Measurements from ENCODE around the gene BRI3BP.

DNA sequence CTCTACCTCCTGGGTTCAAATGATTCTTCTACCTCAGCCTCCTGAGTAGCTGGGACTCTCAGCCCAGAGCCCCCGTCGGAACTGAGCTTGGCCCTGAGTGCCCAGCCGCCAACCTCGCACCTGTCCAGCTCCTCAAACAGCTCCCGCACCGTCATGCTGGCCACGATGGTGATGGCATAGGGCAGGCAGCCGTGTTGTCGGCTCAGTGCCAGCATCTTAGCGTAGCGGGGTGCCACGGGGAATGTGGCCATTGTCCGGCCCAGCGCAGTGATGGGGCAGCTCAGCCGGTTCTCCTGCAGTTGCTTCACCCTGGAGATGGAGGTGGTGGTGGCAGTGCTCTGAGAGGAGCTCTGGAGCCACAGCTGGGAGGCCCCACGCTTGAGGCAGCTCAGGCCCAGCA lies 36.9 kb upstream of the BRI3BP start:
- TF ChIP-seq, protein P1, sequence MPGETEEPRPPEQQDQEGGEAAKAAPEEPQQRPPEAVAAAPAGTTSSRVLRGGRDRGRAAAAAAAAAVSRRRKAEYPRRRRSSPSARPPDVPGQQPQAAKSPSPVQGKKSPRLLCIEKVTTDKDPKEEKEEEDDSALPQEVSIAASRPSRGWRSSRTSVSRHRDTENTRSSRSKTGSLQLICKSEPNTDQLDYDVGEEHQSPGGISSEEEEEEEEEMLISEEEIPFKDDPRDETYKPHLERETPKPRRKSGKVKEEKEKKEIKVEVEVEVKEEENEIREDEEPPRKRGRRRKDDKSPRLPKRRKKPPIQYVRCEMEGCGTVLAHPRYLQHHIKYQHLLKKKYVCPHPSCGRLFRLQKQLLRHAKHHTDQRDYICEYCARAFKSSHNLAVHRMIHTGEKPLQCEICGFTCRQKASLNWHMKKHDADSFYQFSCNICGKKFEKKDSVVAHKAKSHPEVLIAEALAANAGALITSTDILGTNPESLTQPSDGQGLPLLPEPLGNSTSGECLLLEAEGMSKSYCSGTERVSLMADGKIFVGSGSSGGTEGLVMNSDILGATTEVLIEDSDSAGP (CRISPR knock-in tag; IDR thresholded peaks at IDR 0.05) = no peak
- no peak for TF ChIP-seq ATF7 (IDR thresholded peaks at IDR 0.05)
- TF ChIP-seq TAF1 (IDR thresholded peaks at IDR 0.05; ENCODE audit: control insufficient read depth, extremely low read depth, insufficient read depth, low read length, severe bottlenecking) = no peak
- TF ChIP-seq CCAR2 (IDR thresholded peaks at IDR 0.05; ENCODE audit: low read depth, low read length) = no peak
- TF ChIP-seq HDGF (IDR thresholded peaks at IDR 0.05) = no peak
- no peak for TF ChIP-seq ZNF324 (CRISPR knock-in tag; IDR thresholded peaks at IDR 0.05)
- no peak for TF ChIP-seq ZNF41 (CRISPR knock-in tag; conservative IDR thresholded peaks at IDR 0.05)
- TF ChIP-seq, protein P2, sequence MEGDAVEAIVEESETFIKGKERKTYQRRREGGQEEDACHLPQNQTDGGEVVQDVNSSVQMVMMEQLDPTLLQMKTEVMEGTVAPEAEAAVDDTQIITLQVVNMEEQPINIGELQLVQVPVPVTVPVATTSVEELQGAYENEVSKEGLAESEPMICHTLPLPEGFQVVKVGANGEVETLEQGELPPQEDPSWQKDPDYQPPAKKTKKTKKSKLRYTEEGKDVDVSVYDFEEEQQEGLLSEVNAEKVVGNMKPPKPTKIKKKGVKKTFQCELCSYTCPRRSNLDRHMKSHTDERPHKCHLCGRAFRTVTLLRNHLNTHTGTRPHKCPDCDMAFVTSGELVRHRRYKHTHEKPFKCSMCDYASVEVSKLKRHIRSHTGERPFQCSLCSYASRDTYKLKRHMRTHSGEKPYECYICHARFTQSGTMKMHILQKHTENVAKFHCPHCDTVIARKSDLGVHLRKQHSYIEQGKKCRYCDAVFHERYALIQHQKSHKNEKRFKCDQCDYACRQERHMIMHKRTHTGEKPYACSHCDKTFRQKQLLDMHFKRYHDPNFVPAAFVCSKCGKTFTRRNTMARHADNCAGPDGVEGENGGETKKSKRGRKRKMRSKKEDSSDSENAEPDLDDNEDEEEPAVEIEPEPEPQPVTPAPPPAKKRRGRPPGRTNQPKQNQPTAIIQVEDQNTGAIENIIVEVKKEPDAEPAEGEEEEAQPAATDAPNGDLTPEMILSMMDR (IDR thresholded peaks at IDR 0.05 in 2 of 3, conservative IDR thresholded peaks at IDR 0.05 in 1 of 3; ENCODE audit: insufficient read depth in 2 of 3, low read depth in 1 of 3, low read length in 3 of 3) = no peak
- TF ChIP-seq, protein P3, sequence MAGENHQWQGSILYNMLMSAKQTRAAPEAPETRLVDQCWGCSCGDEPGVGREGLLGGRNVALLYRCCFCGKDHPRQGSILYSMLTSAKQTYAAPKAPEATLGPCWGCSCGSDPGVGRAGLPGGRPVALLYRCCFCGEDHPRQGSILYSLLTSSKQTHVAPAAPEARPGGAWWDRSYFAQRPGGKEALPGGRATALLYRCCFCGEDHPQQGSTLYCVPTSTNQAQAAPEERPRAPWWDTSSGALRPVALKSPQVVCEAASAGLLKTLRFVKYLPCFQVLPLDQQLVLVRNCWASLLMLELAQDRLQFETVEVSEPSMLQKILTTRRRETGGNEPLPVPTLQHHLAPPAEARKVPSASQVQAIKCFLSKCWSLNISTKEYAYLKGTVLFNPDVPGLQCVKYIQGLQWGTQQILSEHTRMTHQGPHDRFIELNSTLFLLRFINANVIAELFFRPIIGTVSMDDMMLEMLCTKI (IDR thresholded peaks at IDR 0.05; ENCODE audit: partially characterized antibody) = no peak
- no peak for TF ChIP-seq SRSF1 (IDR thresholded peaks at IDR 0.05; ENCODE audit: low read depth, low read length)
- TF ChIP-seq HDAC2 (IDR thresholded peaks at IDR 0.05) = no peak
